ENCODE data around the gene NANP. TPM values are rescaled to one million over a fixed set of nuclear protein-coding genes. Genes with fewer than 3 reads are reported as not detected.

NANP gene
- total RNA-seq, 2 donors from 2014 or later = 3.1 to 3.3 TPM

- no peak for DNase-seq
- Histone ChIP-seq H3K9ac (ENCODE audit: low read depth in 2 of 2, low read length in 2 of 2) (no peak overlapping the region), H3K9me3 (no peaks in the 10 kb centered on the region), H3K4me1 (no peaks in the 10 kb centered on the region), H3K36me3 (no peaks in the 10 kb centered on the region), H3K27ac (no peak overlapping the region), H3K27me3 (no peaks in the 10 kb centered on the region), H3K4me3 (no peak overlapping the region)
- TF ChIP-seq CTCF (IDR thresholded peaks at IDR 0.05) = no peak
- intact Hi-C loops (cut with DNase I) = no loop called here
Measured at GRCh38 chr20:25629816-25630499, 6.1 kb upstream of the NANP start.

GRCh38 chr20:25626779-25627178 is 3.0 kb upstream of the NANP start:
- Histone ChIP-seq H3K4me3 (no peak overlapping the region), H3K4me1 (no peaks in the 10 kb centered on the region), H3K9me3 (no peaks in the 10 kb centered on the region), H3K9ac (ENCODE audit: low read depth in 2 of 2, low read length in 2 of 2) (no peak overlapping the region), H3K27me3 (no peaks in the 10 kb centered on the region), H3K36me3 (no peaks in the 10 kb centered on the region), H3K27ac (no peak overlapping the region)
- intact Hi-C loops (cut with DNase I) = no loop called here
- no peak for TF ChIP-seq CTCF (IDR thresholded peaks at IDR 0.05)
- no peak for DNase-seq

DNA sequence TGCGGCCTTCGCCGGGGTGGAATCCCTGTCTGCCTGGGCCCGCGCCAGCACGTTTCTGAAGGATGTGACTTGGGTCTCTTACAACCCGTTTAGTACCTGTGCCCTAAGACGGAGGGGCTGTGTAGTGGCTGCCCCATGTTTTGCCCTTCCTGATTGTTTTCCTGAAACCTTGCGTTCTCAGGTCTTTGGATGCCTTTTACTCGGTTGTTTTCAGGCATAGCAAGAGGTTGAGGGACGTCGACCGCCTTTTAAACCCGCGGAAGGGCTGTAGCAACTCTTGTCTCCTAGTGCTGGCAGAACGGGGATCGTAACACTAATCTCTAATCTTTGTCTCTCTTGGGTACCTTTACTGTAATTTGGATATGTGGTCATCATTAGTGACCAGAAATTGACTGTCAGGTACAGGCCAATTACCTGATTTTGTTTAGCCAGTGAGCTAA is 706 bp upstream of the NANP start:
- intact Hi-C loops (cut with DNase I) = loop anchor here (5.0 kb wide), 2 partner anchors 68 to 87 kb away; no protein-coding TSS in a partner anchor
- Histone ChIP-seq H3K36me3 (no peaks in the 10 kb centered on the region), H3K27me3 (no peaks in the 10 kb centered on the region), H3K27ac (peak overlapping the region; percentile 90), H3K9ac (ENCODE audit: low read depth in 2 of 2, low read length in 2 of 2) (peak overlapping the region; percentile 79 to 87), H3K4me1 (no peaks in the 10 kb centered on the region), H3K4me3 (peak overlapping the region; percentile 77), H3K9me3 (no peaks in the 10 kb centered on the region)
- TF ChIP-seq CTCF (IDR thresholded peaks at IDR 0.05) = no peak
- DNase-seq = no peak

- Histone ChIP-seq H3K9me3 (no peaks in the 10 kb centered on the region), H3K9ac (ENCODE audit: low read depth in 2 of 2, low read length in 2 of 2) (peak overlapping the region; percentile 79 to 81), H3K36me3 (no peaks in the 10 kb centered on the region), H3K27me3 (no peaks in the 10 kb centered on the region), H3K4me1 (no peaks in the 10 kb centered on the region), H3K4me3 (peak overlapping the region; percentile 77), H3K27ac (peak overlapping the region; percentile 90)
- no peak for TF ChIP-seq CTCF (IDR thresholded peaks at IDR 0.05)
- peak; percentile 54 for DNase-seq
- intact Hi-C loops (cut with DNase I) = loop anchor here (5.0 kb wide), 2 partner anchors 69 to 86 kb away; no protein-coding TSS in a partner anchor
Measured at GRCh38 chr20:25623225-25623735, 534 bp downstream of the NANP start.

DNA sequence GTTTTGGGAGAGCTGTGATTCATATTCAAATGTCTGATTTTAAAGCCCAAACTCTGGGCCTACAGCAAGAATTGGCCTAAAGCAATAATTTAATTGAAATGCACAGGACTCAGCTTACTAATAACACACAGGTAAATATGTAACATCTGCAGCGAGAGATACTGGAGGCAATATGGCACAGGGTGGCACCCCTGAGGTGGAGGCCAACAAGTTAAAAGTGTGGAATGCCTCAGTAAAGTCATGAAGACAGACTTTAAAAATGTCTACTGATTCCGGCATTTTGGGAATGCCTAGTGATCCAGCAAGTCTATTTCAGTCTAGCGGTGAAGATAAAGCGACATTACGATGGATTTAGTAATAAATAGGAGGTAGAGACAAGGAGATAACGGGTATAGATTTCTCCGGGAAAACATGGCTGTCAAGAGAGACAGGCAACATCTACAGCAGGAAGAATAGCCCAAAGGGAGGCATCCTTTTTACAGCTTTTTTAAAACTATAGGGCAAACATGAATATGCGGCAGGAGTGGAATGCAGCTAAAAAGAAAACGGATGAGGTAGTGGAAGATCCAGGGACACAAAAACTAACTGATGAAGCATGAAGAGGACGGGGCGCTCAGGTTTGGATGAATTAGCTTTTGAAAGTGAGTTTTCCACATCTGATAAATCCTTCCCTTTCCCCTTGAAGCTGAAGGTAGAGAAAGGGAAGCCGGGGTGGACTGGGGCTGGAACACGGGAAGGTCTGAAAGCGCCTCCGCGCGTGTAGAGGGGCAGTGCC is 1.2 kb downstream of the NANP start:
- Histone ChIP-seq H3K9me3 (no peaks in the 10 kb centered on the region), H3K9ac (ENCODE audit: low read depth in 2 of 2, low read length in 2 of 2) (peak overlapping the region; percentile 79 to 81), H3K4me3 (peak overlapping the region; percentile 77), H3K4me1 (no peaks in the 10 kb centered on the region), H3K27ac (no peak overlapping the region), H3K36me3 (no peaks in the 10 kb centered on the region), H3K27me3 (no peaks in the 10 kb centered on the region)
- intact Hi-C loops (cut with DNase I) = loop anchor here (5.0 kb wide), 2 partner anchors 70 to 85 kb away; no protein-coding TSS in a partner anchor
- TF ChIP-seq CTCF (IDR thresholded peaks at IDR 0.05) = no peak
- DNase-seq = no peak

All from colonic mucosa (tissue), 4 donors.